HG02884 (cell line): ENCODE results near the gene ST14.

Experiments used
- ATAC-seq: cut with Tn5 transposase; IDR thresholded peaks from one replicate; pipeline ENCODE4 v1.9.1; 2021; ENCODE audit warnings: mild to moderate bottlenecking, moderate library complexity; ENCODE audit not compliant: unreplicated experiment

Gene ST14

DNA sequence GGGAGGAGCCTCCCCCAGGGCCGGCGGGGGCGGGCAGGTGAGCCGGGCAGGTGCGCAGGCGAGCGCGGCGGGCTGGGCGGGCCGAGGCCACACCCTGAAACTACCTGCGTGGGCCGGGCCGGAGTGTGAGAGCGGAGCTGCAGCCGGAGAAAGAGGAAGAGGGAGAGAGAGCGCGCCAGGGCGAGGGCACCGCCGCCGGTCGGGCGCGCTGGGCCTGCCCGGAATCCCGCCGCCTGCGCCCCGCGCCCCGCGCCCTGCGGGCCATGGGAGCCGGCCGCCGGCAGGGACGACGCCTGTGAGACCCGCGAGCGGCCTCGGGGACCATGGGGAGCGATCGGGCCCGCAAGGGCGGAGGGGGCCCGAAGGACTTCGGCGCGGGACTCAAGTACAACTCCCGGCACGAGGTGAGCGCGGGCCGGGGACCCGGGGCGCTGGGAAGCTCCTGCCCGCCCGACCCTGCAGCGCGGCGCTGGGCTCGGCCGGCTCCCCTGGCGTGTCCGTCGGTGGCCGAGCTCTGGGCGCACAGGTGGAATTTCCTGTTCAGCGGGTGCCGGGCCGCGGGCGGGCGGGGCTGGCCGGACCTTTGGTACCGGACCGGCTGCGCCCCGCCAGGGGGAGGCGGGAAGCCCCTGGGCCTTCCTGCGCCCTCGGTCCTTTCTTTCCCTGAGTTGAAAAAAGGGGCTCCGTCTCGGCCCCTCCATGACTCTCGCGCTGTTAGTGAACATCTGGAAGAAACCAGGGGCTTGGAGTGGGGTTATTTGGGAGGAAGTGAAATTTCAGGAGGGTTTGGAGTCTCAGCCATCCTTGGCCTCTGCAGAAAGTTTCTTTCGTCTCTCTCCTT is at the start of gene ST14:
Gene ST14 (plus strand): TSS at position 126 of the 841 bp plus-strand sequence. CDS start 198 bp downstream, at position 324.
- ATAC-seq: no peak

DNA sequence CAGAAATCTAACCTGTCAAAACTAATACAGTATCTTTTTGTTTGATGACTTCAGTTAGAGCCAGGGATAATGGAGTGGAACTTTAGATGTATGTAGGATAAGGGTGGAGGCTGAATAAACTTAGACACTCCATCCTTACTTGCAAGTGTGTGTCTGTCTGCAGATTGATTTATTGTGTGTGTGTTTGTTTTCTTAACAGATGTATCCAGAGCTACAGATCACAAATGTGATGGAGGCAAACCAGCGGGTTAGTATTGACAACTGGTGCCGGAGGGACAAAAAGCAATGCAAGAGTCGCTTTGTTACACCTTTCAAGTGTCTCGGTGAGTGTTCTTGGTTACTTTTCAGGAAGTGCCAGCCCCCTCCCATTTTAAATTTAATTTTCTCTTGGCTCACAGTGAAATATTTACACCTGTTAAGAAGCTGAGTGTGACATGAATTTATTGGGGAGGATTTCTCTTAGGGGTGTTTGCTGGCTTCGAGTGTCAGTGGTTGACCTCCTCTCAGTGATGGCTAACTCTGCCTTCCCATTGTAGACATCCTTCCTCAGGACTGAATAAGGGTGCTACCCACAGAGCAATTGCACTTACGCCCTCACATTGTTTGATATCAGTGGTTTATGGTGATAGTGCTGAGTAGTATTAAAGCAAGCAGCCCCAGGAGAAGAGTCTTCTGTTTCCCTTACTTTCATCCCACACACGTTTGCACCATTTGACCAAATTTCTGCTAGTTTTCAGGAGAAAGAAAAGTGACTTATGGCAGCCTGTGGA is 49.1 kb upstream of the ST14 start:
- no peak for ATAC-seq

DNA sequence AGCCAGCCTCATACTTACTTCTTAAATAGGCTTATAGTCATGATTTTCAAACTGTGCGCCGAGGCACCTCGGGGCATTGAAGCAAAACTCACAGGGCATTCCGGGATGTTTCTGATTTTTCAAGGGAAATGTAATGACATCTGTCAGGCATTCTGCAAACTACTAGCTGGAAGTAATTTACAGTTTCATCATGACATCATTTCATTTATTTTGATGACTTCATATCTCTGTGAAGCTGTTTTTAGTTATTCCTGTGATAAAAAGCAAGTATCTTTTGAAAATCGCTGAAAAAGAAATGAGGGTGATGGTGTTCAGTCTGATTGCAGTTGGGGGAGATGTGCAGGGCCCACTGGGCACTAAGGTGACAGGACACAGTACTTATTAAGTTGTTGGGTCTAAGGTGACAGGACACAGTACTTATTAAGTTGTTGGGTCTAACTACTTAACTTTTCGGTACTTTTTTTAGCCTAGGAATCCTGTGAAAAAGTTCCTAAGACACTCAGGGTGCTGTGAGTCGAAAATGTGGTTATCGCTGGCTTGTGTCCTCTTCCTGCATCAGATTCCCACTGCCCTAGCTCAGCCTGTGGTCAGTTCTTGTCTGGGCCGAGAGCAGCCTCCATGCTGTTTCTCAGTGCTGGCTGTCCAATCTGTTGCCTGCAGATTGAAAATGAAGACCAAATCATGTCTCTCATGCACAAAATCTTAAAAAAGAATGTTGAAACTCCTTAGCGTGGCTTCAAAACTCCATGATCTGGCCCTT is 47.3 kb upstream of the ST14 start:
- no peak for ATAC-seq

DNA sequence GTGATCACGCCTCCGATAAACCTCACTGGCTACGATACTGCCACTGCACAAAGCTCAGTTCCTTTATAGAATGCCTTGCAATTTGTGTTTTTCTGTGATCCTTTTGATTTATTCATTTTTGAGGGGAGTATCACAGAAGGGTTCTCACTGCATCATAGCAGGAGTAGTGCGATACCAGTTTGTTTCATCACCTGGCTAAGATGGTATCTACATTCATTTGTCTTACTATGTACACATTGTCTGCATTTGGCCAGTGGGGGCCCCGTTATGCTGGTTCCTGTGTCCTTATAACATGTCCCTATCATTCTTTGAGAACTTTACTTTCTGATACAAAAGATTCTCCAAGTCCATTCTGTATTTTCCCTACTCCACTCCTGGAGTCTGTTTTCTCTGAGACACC is 45.3 kb upstream of the ST14 start:
- ATAC-seq: no peak

DNA sequence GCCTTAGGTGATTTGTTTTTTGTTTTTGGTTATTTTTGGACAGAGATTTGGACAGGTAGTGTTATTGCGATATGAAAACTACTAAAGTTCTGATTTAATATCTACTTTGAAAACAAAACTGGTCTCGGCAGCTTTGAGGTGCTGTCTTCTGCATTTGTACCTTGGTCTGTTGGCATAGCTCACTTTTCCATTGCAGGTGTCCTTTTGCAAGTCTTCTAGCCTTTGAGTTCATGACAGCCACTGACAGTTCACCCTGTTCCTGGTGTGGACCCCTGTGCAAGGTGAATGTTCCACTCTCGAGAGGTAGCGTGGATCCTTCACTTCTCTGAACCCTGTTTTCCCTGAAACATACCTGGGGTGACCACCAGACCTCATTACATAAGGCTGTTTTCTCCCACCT is 44.9 kb upstream of the ST14 start:
- no peak for ATAC-seq

DNA sequence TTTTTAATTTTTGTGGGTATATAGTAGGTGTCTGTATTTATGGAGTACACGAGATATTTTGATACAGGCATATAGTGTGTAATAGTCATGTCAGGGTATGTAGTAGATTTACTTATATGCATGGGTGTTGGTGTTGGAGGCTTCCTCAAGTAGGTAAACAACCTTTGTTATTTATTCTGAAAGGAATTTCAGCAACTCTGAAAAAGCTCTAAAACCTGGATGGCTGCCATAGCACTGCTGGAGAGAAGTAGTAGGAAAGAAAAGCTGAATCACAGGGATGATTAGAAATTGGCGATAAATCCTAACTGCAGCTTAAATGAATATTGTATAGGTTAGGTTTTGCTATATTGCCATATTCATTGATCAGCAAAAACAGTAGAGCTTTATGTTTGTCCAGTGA is 44.4 kb upstream of the ST14 start:
- ATAC-seq: no peak

DNA sequence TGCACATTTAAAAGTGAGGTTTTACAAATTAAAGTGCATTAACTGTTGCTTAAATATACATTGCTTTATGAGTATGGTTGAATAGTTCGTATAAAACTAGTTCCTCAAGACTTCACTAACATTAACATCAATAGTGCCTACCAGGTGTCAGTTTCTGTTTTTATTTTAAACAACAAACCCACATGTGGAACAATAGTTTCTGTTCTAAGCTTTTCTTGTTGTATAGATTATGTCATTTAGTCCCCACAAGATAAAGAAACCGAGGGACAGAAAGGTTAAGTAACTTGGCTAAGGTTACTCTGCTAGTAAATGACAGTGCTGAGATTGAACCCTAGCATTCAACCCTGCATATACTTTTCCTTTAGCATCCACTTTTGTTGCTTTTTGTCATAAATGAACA is 41.4 kb upstream of the ST14 start:
- ATAC-seq: peak; percentile 78

DNA sequence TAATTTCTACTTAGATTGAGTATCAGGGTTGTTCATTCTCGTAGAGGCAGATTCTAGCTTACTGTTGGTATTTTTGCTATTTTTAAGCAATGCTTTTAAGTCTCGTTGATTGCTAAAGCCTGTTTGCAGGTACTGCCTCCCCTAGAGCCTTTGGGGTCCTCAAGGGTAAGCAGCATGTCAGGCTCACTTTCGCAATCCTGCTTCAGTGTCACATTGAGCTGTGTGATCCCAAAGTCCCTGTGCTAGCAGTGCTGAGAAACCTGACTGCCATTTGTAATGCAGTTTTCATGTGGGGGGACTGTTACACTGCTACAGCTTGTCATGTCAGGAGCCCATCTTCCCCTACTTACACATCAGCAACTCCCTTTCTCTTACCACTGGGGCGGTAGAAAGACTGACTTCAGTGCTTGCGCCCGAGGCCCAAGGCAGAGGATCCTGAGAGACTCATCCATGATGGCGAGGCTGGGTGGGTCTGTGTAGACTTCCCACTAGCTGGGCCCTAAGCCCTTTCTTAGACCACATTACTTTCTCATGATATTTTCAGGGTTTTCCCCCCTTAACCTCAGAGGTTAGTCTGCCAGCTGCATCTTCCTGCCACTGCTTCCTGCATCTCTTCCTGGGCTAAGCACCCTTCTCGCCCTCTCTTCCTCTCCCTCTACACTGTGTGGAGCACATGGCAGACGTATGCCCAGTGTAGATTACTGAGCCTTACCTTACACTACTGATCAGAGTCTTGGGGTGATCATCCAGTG is 40.8 kb upstream of the ST14 start:
- peak; percentile 40 for ATAC-seq

DNA sequence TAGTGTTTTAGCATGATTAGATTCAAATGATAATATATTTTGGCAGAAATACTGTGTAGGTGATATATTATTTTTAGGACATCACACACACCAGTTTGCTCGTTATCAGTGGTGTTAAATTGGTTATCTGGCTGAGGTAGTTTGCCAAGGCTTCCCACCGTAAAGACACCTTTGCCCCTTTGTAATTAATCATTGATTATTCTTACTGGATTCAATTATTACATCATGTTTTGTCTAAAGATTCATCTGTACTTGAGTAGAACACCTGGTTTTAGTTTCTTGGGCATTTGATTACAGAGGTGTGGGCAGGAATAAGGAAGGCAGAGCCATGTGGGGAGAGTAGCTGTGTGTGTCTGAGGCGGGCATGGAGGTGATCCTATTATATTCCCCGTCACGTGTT is 39.5 kb upstream of the ST14 start:
- no peak for ATAC-seq

DNA sequence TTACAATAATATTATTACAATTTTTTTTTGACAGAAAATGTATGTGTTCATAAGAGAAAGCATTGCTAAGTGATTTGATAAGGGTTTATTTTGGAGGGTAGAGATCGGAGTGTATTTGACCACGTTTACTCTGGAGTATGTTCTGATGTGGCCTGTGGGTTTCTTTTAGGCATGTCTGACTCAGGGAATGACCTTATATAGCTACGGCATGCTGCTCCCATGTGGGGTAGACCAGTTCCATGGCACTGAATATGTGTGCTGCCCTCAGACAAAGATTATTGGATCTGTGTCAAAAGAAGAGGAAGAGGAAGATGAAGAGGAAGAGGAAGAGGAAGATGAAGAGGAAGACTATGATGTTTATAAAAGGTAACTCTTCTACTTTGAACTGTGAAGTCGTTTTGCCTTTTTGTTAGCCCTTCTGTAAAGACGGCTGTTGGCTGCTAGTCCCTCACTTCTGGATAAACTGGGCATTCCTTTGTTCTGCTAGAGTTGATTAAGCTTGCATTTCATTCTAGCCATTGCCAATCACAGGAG is 38.1 kb upstream of the ST14 start:
- ATAC-seq: no peak

DNA sequence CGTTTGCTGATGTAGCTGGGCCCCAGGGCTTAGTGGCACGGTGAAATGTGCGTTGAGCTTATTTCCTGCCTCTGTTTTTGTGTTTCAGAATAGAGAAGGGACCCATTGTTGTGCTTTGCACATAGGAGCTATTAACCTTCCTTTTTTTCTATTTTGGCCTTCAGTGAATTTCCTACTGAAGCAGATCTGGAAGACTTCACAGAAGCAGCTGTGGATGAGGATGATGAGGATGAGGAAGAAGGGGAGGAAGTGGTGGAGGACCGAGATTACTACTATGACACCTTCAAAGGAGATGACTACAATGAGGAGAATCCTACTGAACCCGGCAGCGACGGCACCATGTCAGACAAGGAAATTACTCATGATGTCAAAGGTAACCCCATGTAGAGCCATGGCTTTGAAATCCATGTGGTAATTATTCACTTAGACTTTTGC is 37.4 kb upstream of the ST14 start:
- no peak for ATAC-seq

DNA sequence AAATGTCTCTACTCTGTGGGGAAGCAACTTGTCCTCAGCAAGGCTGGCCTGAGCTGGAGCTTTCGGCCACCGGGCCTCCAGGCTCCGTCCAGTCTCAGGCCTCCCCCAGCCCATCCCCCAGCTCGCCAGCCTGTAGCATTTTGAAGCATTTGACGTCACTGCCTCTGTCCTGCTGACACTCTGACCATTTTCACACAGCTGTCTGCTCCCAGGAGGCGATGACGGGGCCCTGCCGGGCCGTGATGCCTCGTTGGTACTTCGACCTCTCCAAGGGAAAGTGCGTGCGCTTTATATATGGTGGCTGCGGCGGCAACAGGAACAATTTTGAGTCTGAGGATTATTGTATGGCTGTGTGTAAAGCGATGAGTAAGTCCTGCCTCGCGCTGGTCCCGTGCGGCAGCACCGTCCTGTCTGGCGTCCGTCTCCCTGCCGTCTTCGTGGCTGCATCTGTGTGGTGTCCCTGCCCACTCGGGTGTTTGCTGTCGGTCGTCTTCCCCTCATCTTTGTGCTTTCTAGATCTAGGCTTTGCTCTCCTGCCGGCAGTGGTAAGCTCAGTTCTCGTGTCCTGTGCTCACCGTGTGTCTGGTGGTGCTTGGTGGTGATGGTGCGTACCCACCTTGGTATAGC is 36.1 kb upstream of the ST14 start:
- no peak for ATAC-seq

DNA sequence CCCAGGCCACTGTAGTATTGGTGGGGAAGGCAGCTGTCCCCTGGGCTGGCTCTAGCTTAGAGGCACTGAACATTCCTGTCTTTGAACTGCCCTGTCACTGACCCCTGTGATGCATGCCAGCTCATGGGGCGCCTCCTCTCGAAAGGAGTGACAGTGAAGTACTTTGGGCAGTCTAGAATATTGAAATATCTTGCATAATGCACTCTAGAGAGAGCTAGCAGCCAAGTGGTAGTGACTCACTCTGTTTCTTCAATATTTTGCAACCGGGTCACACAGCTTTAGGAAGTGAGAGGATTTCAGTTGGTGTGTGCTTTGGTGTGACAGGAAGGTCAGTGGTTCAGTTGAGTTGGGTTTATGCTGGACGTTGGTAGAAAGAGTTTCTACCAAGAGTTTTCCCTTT is 35.5 kb upstream of the ST14 start:
- ATAC-seq: no peak

DNA sequence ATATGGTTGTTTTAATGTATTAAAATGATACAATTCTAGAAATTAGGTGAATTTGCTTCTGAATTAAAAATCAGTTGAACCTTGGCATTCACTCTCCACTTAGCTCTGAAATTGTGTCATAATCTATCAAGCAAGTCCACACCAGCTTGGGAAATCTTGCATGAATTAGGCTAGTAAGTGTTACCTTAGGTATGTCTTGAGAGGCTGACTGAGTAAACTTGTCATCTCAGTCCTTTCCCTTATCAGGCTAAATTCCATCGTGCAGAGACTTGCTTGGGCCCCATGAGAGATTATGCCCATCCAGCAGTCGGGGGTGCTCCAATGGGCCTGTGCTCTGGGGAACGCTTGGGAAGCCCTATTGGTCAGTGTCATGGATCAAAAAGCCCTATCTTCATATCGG is 33.9 kb upstream of the ST14 start:
- no peak for ATAC-seq

DNA sequence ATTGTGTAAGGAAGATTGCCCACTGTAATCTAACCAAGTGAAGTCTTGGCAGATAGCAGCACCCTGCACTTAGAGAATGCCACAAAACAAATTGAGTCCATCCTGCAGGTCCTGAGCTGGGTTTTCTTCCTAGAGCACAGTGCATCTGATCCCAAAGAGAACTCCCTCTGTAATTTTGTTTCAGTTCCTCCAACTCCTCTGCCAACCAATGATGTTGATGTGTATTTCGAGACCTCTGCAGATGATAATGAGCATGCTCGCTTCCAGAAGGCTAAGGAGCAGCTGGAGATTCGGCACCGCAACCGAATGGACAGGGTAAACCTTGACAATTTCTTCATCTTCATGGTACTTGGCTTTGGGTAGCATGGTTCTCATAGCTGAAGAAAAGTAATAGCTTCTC is 33.1 kb upstream of the ST14 start:
- no peak for ATAC-seq

DNA sequence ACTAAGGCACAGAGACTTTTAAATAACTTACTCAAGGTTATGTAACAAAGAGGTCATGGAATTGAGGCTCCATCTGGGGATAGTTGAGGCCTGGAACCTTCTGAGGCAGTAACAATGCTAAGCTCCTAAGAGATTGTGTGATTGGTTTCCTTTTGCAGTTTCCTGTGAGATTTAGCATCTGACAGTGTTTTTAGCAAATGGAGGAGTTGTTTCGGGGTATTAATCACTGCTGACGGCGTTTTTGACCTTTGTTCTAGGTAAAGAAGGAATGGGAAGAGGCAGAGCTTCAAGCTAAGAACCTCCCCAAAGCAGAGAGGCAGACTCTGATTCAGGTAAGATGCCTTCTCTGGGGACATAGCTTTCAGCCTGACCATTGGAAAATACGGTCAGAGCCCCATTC is 32.1 kb upstream of the ST14 start:
- ATAC-seq: no peak

DNA sequence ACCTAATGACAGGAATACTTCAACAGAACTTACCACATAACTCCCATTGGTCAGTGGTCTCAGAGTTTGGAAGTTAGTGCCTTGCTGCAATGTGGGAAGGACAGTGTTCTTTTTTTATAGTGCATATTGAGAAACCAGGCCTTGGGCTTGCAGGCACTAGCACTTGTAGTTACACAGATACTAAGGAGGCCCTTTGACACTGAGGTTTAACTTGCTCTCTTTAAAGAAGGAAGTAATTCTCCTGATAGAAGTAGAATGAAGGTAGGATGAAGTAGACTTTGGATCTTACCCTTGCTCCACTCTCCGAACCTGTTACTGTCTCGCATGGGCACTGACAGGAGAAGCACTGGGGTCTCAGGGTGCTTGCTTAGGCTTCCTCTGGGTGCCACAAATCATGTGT is 31.0 kb upstream of the ST14 start:
- no peak for ATAC-seq

DNA sequence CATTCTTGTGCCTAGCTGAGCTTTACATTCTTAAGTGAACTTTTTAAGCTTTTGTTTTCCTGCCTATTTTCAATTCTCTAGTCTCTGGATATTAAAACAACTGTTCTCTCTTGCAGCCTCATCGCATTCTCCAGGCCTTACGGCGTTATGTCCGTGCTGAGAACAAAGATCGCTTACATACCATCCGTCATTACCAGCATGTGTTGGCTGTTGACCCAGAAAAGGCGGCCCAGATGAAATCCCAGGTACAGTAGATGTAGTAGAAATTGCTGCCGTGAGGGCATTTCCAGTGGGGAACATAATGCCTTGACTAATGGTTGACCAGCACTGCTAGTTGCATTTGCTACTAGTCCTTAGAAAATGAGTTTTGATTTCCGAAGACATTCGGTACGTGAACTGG is 29.7 kb upstream of the ST14 start:
- ATAC-seq: no peak

DNA sequence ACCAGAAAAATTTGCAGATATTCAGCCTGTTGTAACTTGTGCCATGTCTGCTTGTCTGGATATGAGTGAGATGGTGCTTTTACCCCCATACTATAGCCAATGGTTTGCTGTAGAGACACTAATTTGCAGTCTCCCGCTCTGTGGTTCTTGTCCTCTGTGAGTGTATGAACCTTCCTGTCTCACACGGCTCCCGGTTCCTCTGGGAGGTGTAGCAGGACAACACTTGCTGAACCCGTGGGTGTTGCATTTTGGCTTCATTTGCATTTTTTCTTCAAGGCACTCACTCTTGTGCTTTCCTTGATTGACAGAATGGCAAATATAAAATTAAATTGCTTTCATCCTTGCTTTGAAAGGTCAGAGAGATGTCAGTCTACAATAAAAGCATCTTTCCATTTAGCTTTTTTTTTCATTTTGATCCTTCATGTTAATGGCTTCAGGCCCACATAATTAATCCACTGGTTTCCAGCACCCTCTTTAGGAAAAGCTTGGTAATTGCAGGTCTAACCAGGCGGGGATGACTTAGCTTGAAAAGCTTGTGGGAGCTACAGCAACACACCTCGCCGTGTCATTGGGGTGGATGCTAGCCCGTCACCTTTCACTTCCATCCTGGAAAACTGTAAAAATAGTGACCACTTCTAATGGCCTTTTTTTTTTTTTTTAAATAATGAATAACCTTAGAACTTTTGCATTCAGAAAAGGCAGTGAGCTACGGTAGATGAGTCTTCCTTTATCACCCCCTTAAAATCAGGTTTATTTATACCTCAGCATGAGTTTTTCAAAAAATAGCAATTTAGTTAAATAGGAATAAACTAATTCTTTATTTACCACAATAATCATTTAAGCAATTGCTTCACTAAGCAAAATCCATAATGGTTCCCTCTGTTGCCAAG is 27.4 kb upstream of the ST14 start:
- ATAC-seq: no peak
